A673 (cell line): ENCODE data around the gene CENPX. TPM values are rescaled to one million over a fixed set of nuclear protein-coding genes. Genes with fewer than 3 reads are reported as not detected.

ENCODE experiments used
- BruUV-seq: library from RNA; stranded (reverse); fragments of 400-500 nt; replicated peaks from 2 replicates; lab custom pipeline; 2021; lab: Mats Ljungman, UMichigan
- CTCF ChIA-PET: fragments of 300-600 bp; sonication (Branson Sonifier 250); formaldehyde crosslinking; loops from one replicate; lab custom pipeline; 2022; ENCODE audit warnings: antibody characterized with exemption; lab: Charles Lee
- POLR2A ChIA-PET: fragments of 300-600 bp; sonication (Branson Sonifier 250); formaldehyde crosslinking; loops from one replicate; lab custom pipeline; 2022; ENCODE audit warnings: antibody characterized with exemption; ENCODE audit not compliant: low non-redundant PET; lab: Charles Lee
- DNase-seq: peaks from one replicate; pipeline ENCODE4 v3.0.0-alpha.2; 2015; ENCODE audit warnings: low spot score
- H3K27ac ChIP-seq: fragments of 200-600 bp; sonication (generic); 2 replicates; pipeline ENCODE4 v1.5.1; 2016; ENCODE audit warnings: mixed run types, low read depth, mild to moderate bottlenecking, mixed read lengths, antibody characterized with exemption, low read length; ENCODE audit not compliant: poor library complexity, severe bottlenecking
- H3K27me3 ChIP-seq: fragments of 200-600 bp; sonication (generic); replicated peaks from 2 replicates; pipeline ENCODE4 v1.6.1; 2017; ENCODE audit warnings: mixed run types, low read depth, mild to moderate bottlenecking, mixed read lengths, antibody characterized with exemption, low read length; ENCODE audit not compliant: insufficient read depth, poor library complexity
- H3K36me3 ChIP-seq: fragments of 200-600 bp; sonication (generic); 2 replicates; pipeline ENCODE4 v1.6.1; 2016; ENCODE audit warnings: mixed run types, mild to moderate bottlenecking, mixed read lengths, antibody characterized with exemption, low read length; ENCODE audit not compliant: insufficient read depth, poor library complexity, severe bottlenecking
- H3K4me1 ChIP-seq: fragments of 200-600 bp; sonication (generic); 2 replicates; pipeline ENCODE4 v1.6.1; 2017; ENCODE audit warnings: mixed run types, mild to moderate bottlenecking, mixed read lengths, antibody characterized with exemption, low read length; ENCODE audit not compliant: insufficient read depth, poor library complexity, severe bottlenecking
- H3K4me3 ChIP-seq: fragments of 200-600 bp; sonication (generic); 2 replicates; pipeline ENCODE4 v1.5.1; 2016; ENCODE audit warnings: low read depth, mixed run types, mild to moderate bottlenecking, mixed read lengths, low read length; ENCODE audit not compliant: poor library complexity, severe bottlenecking
- H3K9me3 ChIP-seq: fragments of 200-600 bp; sonication (generic); 2 replicates; pipeline ENCODE4 v1.6.1; 2016; ENCODE audit warnings: mixed run types, low read depth, mild to moderate bottlenecking, mixed read lengths, antibody characterized with exemption, low read length; ENCODE audit not compliant: poor library complexity, severe bottlenecking
- CTCF ChIP-seq: fragments of 300-800, 200-600 bp; sonication (generic); conservative IDR thresholded peaks from 2 replicates; pipeline ENCODE4 v1.5.1; 2017; ENCODE audit warnings: low read depth, mild to moderate bottlenecking, antibody characterized with exemption, low read length, moderate library complexity, mixed read lengths
- EZH2 ChIP-seq: fragments of 200-600 bp; sonication (generic); IDR thresholded peaks from 2 replicates; pipeline ENCODE4 v1.6.1; 2017; ENCODE audit warnings: borderline replicate concordance, low read depth, mild to moderate bottlenecking, mixed read lengths, antibody characterized with exemption, low read length; ENCODE audit not compliant: poor library complexity, severe bottlenecking
- intact Hi-C: fragments of 100-400 bp; cut with micrococcal nuclease; formaldehyde crosslinking; loops from one replicate; pipeline ENCODE4 v1.10.0; 2022; ENCODE audit not compliant: unreplicated experiment
- total RNA-seq: library from RNA; stranded (reverse); gene quantifications from 2 replicates; pipeline ENCODE4 v1.2.3, GENCODE V29; 2021

The CENPX gene
- total RNA-seq, 1 experiment from 2014 or later = 165 TPM

- intact Hi-C loops = no loop called here
- Histone ChIP-seq H3K36me3 (peaks cover 8% of the 10 kb centered on the region), H3K27me3 (no peaks in the 10 kb centered on the region), H3K27ac (peak overlapping the region; percentile 59), H3K4me3 (no peak overlapping the region), H3K4me1 (peaks cover 13% of the 10 kb centered on the region), H3K9me3 (no peaks in the 10 kb centered on the region)
- no TSS peak for BruUV-seq
- no peak for TF ChIP-seq CTCF
- no peak for TF ChIP-seq EZH2
- CTCF ChIA-PET = interaction anchor here (0.8 kb wide), 1 partner anchor 56 kb away, joined by 3 read pairs; no protein-coding TSS in a partner anchor
- DNase-seq = no peak
- POLR2A ChIA-PET = no interaction called here
Observed at GRCh38 chr17:82015311-82015971, 7.2 kb downstream of the CENPX start.

GRCh38 chr17:82014971-82015310 lies 7.7 kb downstream of the CENPX start:
- H3K4me3 ChIP-seq = no peak overlapping the region
- peaks cover 13% of the 10 kb centered on the region for H3K4me1 ChIP-seq
- BruUV-seq = no TSS peak
- no peaks in the 10 kb centered on the region for H3K9me3 ChIP-seq
- H3K27ac ChIP-seq = peak overlapping the region; percentile 59
- intact Hi-C loops = no loop called here
- POLR2A ChIA-PET = no interaction called here
- no peaks in the 10 kb centered on the region for H3K27me3 ChIP-seq
- TF ChIP-seq CTCF = no peak
- TF ChIP-seq EZH2 = no peak
- H3K36me3 ChIP-seq = peaks cover 8% of the 10 kb centered on the region
- CTCF ChIA-PET = no interaction called here
- no peak for DNase-seq

GRCh38 chr17:82014432-82014831 lies 8.2 kb downstream of the CENPX start:
- H3K9me3 ChIP-seq = no peaks in the 10 kb centered on the region
- TF ChIP-seq EZH2 (no peak), CTCF (peak; percentile 46; the same call in 1 of the 2 replicates)
- H3K36me3 ChIP-seq = peaks cover 8% of the 10 kb centered on the region
- no peaks in the 10 kb centered on the region for H3K27me3 ChIP-seq
- intact Hi-C loops = no loop called here
- peak overlapping the region; percentile 59 for H3K27ac ChIP-seq
- POLR2A ChIA-PET = no interaction called here
- CTCF ChIA-PET = no interaction called here
- BruUV-seq = no TSS peak
- H3K4me3 ChIP-seq = no peak overlapping the region
- peaks cover 13% of the 10 kb centered on the region for H3K4me1 ChIP-seq
- DNase-seq = peak; percentile 75
